D341Med (cell line): Measurements from ENCODE around the gene LLPH.

Experiments
- DNase-seq: peaks from one replicate; pipeline ENCODE4 v3.0.0; 2012; ENCODE audit warnings: low spot score

Gene LLPH

DNA sequence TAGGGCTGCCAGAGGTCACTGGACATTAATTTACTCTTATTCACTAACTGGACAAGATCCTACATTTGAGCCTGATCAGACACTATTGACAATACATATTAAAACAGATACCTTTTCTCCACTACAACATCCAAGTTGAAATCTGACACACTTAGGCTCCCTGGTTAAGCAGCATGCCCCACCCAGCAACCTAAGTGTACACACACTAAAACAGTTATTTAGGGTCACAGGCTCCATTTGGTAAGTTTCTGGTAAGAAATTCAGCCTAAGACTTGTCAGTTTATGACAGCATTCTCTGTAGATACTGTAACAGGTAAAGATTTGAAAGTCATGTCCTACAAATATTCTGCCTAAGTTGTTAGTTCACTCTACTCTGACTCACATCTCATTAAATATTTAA lies 12.3 kb upstream of the LLPH start:
- no peak for DNase-seq

DNA sequence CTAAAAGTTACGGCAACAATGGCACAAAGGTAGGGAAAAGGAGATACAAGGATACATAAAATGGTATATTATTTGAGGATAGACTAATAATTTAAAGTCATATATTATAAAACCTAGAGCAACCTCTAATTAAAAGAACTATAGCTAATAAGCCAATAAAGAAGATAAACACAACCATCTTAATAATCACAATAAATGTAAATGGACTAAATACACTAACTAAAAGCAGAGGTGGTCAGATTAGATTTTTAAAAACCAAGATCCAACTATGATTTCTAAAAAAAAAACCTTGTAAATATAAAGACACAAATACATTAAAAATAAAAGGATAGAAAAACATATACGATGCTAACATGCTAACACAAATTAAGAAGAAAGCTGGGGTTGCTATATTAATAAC lies 10.7 kb upstream of the LLPH start:
- DNase-seq = no peak

DNA sequence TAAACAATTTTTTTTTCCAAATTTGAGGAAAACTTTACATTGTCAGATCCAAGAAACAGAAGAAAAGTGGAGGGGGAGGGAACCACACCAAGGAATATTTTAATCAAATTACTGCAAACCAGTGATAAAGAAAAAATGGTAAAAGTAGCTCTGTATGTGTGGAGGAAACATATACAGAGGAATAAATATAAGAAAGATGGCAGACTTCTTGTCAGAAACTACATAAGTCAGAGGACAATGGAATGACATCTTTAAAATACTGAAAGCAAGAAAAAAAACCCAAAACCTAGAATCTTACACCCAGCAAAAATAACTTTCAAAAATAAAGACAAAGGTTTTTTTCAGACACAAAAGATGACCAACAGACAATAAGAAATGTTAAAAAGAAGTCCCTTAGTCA lies 10.2 kb upstream of the LLPH start:
- no peak for DNase-seq

DNA sequence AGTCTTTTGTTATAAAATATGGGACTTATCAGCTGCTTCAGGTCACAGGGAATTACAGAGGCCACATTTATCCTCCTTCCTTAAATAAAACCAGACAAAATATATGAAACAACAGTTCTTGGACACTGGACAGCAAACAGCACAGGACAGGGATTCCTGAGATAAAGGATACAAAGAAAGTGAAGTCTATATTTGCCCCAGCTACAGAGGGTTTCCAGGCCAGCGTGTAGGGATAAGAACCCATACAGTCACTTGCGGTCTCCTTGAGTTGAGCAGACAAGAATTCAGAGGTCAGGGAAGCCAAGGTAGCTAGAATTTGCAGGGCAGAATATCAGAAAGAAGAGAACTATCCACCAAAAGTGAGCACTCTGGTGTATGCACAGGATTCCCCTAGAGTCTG lies 8.8 kb upstream of the LLPH start:
- no peak for DNase-seq

DNA sequence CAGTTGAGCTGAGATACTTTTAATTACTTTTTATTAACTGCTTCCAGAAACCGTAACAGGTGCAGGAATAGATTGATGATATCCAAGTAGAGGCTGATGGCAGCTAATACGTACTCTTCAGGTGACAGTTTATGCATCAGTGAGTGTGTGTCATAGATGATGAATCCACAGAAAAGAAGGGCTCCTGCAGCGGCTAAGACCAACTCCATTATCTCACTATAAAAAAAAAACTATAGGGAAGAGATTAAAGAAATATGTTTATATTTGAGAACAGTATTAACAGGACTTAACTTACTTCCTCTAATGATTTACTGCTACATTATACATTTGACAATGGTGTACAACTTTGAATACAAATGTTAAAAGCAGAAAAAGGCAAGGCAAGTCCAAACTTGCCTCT lies 7.4 kb upstream of the LLPH start:
- DNase-seq = no peak

DNA sequence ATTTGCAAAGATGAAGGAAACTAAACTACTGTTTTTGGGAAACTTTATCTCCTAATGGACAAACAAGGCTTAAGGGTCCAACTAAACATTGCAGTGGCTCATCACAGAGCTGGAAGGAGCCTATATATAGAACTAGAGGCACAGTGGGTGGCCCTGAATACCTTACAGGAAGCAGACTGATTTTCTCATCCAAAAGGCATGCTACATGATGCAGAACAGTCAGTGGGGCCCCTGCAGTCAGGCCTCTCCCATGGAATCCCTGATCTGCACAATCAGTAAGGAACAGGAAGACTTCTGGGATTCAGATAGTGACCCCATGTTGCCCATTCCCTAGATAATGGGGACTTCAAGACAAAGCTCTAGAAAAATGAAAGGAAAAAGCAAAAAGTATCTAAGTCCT lies 1.9 kb upstream of the LLPH start:
- no peak for DNase-seq

DNA sequence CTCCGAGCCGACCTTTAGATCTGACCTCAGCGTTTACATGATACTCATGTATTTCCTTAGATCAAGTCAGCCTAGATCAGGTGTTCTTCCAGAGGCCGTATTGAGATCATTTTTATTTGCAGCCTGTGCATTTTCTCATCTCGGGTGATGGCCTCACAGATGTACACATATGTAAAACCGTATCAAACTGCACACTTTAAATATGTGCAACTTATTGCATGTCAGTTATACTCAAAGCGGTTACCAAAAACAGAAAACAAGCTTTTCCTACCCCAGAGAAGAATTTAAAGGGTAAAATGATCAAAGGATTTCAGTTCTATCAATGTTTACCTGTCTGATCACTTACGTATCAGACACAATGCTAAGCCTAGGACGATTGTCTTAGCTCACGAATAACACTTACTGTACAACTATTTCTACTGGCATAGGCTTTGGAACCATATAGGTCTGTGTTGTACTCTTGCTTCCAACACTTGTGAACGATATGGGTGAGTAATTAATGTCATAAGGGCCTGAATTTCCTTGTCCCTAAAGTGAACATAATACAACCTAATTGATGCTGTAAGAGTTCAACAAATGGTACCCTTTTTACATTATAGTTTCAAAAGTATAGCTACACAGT lies 628 bp upstream of the LLPH start:
- DNase-seq = no peak

DNA sequence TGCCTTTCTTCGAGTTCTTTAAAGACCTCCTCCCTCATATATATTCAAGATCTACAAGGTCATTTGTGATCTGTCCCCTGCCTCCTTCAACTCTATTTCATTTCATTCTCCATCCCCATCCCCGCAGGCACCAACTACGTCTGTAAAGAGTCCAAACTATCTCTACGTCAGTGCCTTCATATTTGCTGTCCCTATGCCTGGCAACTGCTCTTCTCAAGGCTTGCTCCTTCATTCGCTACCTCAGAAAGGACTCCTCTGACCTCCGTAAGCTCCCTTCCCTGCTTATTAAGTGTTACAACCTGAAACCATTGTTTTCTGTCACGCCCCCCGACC lies 650 bp downstream of the LLPH start:
- DNase-seq = peak; percentile 17

DNA sequence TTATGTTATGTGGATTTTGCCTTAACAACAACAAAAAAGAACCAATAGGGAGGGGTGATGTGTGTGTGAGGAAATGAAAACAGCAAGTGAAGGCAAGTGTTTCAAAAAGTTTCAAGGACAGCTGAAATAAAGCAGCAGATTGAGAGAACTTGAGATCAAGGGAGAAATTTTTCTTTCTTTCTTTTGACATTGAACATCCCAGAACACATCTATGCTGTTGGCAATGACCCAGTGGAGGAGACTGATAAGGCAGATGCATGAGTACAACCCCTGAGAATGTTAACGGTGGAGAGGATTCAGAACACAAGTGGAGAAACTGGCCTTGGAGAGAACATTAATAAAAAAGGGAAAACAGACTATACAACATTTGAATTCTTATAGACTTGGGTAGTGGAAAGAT lies 2.9 kb downstream of the LLPH start:
- DNase-seq = no peak

DNA sequence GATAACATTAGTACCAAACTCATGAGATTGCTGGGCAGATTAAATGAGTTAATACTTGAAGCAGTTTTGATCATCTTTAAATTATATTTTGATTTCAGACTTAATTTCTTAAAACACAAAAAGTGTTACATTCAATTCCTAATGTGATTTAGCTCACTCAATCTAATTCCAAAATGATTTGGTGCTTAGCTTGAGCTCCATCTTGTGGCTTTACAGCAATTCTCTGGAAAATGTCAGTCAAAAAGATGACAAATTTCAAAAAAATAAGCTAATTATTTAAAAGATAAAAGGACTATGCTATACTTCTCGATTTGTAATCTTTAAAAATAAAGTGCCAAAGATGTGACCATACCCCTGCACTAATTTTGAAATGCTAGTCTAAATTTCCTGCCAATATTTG lies 10.1 kb downstream of the LLPH start:
- no peak for DNase-seq

DNA sequence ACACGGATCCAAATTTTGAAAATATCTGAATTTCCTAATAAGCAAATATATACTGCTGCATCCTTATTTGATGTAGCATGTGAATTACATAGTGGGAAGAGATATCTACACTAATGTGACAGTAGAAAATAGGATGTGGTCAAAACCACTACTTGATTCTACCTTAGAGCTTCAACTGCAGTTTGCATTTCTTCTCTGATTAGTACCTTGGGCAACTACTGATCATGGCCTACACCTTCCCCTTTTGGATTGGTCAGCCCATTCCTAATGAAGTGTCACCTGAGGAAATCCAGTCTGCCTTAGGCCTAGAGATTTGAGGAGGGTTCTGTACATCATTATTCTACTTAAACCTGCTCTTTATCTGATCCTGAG lies 10.7 kb downstream of the LLPH start:
- DNase-seq = no peak

DNA sequence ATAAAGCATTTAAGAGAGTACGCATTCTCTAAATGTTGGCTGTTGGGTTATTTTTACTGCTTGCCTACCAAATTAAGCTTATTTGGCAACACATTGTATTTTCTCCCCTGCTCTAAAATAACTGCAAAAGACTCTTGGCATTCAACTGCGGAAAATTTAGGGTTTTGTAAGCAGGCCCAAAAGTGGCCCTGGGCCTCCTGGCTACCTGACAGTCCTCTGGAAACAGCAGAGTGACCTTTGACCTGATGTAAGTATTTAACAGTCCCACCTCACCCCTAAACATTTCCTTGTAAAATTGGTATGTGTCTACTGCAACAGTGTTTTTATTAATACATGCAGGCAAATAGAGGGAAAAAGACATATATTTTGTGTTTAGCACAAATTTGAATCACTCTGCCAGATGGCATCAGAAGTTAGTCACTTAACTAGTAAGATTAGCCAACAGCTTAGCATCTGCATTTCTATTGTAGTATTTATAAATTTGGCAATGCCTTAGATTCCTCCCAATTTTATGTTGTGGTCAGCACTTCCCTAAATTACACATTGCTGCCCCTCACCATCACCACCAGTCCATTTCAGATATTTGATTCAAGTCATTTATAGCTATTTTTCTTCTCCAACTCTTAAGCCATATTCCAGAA lies 11.2 kb downstream of the LLPH start:
- DNase-seq = no peak

DNA sequence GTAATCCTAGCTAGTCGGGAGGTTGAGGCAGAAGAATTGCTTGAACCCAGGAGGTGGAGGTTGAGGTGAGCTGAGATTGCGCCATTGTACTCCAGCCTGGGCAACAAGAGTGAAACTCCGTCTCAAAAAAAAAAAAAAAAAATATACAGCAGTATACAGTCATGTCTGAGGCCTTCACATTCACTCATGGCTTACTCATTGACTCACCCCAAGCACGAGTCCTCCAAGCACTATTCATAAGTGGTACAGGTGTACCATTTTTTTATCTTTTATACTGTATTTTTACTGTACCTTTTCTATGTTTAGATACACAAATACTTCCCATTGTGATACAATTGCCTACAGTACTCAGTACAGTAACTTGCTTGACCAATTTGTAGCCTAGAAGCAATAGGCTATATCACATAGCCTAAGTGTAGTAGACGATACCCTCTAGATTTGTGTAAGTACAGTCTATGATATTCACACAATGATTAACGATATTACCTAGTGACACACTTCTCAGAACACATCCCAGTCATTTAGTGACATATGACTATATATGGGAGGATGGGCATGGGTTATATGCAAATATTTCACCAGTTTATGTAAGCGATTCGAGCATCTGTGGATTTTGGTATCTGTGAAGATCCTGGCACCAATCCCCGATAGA lies 12.2 kb downstream of the LLPH start:
- DNase-seq = no peak

DNA sequence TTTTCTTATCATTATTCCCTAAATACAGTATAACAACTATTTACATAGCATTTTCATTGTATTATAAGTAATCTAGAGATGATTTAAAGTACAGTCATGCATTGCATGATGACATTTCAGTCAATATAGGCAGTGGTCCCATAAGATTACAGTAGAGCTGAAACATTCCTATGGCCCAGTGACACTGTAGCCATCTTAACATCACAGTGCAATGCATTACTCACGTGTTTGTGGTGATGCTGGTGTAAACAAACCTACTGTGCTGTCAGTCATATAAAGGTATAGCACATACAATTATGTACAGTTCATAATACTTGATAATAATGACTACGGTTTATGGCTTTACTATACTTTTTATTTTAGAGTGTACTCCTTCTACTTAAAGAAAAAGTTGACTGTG lies 13.3 kb downstream of the LLPH start:
- DNase-seq = no peak

DNA sequence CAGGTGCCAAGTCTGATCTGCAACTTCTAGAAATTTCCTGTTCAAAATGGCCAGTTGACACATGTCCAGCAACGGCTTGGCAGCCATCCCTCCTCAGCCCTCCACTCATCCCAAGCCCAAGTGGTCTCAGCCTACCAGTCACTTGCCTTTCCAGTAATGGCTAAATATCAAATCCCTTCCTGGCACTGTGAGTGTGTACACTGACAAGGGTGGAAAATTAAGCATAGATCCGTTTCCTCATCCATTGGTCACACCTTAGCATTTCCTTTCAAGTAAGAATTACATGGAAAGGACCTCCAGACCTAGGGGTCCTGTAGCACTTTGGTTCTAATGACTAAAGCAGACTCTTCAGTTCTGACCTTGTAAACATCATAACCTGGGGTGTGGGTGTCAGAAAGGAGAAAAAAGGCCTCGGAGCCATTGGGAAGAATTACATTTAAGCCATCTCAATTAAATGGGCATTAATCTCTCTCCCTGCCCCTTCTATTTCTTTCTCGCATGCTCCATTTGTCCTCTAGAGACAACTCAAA lies 15.4 kb downstream of the LLPH start:
- DNase-seq = no peak

DNA sequence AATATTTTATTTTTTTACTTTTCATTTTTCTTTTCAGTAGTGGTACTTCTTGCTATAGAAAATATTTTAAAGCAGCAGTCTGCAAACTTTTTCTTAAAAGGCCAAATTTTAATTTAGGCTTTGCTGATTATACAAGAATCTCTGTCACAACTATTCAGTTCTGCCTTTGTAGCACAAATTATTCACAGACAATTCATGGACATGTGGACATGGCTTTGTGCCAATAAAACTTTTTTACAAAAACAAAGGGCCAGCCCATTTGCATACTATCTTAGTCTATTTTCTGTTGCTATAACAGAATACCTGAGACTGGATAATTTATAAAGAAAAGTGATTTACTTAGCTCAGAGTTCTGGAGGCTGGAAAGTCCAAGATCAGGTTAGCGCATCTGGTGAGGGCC lies 17.1 kb downstream of the LLPH start:
- DNase-seq = no peak

DNA sequence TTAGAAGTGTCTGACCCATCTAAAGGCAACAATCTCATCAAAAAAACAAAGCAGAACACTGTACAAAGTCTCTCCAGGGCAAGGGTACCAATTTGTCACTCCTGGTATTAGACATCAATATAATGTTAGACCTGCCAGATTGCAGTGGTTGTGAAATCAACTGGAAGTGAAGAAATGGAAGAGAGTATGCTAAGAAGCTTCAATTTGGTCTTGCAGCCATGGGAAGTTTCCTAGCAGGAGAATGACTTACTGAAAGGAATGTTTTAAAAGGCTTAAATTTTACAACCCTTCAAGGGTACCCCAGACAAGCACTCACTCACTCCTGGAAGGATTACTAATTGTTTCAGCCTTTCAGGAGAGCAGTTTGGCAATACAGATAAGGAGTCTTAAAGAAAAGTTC lies 18.9 kb downstream of the LLPH start:
- DNase-seq = no peak

DNA sequence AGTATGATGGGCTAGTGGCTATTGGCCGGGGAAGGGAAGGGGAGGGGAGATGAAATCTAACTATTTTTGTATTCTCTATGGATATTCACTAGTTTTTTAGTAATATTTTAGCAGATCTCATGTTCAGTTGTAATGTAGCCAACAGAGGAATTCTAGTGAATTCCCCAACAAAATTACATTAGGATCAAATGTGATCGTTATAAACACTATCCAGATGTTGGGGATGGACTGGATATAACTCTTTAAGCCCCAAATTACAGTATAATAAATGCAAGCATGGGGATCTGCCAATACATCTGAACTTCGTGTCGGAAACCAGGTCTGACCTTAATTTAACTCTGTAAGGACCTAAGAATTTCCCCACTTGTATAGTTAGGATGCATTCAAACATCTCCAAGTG lies 21.5 kb downstream of the LLPH start:
- DNase-seq = no peak

DNA sequence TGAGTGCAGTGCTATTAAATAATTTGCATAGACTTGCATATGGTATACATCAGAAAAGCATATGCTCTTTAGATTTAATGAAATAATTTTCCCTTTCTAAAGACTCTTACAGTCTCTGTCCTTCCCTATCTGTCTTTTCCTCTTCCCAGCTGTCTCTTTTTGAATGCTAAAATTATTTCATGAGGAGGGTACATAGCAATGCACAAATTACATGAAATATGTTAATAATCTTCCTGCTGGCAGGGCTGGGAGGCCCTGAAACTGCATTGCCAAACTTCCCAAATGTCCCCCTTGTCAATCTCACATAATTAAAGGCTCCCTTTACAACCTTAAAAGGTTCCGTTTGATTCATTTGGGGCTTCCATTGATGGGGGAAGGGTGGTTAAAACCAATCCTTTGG lies 22.2 kb downstream of the LLPH start:
- no peak for DNase-seq

DNA sequence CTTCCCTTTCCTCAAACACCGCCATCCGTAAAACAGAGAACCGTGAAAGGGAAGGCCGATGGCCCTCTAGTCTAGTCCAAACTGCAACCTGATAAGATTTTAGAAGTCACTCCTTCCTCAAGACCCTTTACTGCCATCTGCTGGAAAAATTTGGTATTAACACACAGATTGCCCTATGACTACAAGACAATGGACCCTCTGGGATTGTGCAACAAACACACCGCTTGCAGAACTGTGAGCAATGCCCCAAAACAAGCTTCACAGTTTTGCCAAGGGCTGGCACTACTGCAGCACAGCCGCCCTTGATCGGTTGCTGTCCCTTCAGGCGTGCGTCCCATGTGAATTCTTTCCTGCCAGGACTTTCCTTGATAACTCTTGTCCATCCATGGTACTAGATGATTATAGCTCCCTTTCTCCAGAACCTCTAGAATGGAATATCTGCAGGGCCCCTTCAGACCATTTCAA lies 23.1 kb downstream of the LLPH start:
- DNase-seq = peak; percentile 74

DNA sequence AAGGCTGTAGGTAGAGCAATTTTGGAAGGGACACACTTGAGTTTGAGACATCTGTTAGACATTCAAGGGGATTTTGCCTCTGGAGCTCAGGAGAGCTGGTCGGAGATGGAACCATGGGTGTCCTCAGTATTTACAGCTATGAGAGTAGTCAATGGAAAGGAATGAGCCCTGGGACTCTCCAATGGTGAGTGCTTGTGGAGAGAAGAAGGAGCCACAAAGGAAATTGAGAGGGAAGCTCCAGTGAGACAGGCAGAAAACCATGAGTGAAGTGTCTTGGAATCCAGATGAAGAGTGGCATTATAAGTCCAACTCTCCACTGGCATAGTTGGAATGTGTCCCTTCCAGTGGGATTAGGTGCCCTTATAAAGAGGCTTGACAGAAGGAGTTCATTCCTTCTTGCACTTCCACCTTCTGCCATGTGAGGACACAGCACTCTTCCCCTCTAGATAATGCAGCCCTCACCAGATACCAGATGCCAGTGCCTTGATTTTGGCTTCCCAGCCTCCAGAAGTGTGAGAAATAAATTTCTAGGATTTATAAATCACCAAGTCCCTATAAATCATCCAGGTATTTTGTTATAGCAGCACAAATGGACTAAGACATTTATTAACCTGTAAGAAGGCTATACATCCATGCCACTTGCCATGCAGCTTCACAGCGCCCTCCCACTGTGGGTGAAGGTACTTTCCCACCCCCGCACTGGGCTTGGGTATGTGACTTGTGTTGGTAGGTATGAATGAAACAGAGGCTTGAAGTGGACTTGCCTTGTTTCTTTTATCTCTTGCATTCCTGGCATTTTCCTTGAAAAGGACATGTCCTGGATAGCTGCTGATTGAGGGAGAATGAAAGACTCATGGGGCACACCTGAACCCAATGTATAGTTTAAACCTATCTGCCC lies 27.3 kb downstream of the LLPH start:
- no peak for DNase-seq

DNA sequence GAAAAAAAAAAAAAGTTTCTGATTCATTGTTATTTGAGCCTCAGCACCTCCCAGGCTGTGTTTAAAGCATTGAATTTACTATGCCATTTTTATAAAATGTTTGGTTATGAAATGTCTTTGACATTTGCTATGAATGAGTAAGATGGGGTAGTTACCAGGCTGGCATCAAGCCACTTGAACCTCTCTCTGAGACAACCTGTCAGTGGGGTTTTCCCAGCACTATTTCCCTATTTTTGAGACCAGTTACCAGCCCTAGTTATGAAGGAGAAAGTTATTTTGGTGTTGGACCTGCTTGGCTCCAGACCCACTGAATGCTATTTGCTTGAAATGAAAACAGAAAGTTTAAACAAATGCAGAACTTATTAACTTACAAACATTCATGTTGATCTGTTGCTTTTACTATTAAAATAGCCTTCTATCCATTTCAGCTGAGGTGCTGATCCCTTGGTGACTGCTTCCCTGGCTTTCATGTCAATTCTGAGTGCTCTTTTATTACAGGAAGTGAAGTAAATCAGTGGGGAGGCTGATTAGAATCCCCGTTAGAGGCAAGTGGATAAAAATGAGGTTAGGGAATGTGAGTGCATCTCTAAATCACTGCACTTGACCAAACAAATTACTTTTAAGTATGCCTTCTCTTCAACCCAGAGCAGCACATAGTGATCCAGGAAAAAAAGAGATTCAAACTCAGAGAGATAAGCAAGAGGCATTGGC lies 37.8 kb downstream of the LLPH start:
- no peak for DNase-seq
